Measurements from ENCODE around the gene CYP26B1. TPM values are rescaled to one million over a fixed set of nuclear protein-coding genes. Genes with fewer than 3 reads are reported as not detected.

The CYP26B1 gene
- total RNA-seq, 2 donors from 2014 or later, result not detected

GRCh38 chr2:72142570-72143440 lies 4.9 kb downstream of the CYP26B1 start:
- H3K4me3 Mint-ChIP-seq, result no peak overlapping the region
- no peak overlapping the region for H3K27ac Mint-ChIP-seq
- ATAC-seq (no peak), DNase-seq (ENCODE audit: low spot score) (peak; percentile 51)
- peaks cover 13% of the 10 kb centered on the region in 2 donors for H3K4me1 Mint-ChIP-seq (ENCODE audit: low read depth in 2 of 2)
- peaks cover 20 to 29% of the 10 kb centered on the region in 2 donors for H3K27me3 Mint-ChIP-seq
- no peaks in the 10 kb centered on the region for H3K9me3 Mint-ChIP-seq
- peaks cover 6% of the 10 kb centered on the region for H3K36me3 Mint-ChIP-seq

GRCh38 chr2:72141881-72142451 lies 5.7 kb downstream of the CYP26B1 start:
- no peak overlapping the region for H3K4me3 Mint-ChIP-seq
- H3K27ac Mint-ChIP-seq, result no peak overlapping the region
- DNase-seq (ENCODE audit: low spot score) (peak; percentile 34), ATAC-seq (no peak)
- peaks cover 5% of the 10 kb centered on the region for H3K36me3 Mint-ChIP-seq
- H3K9me3 Mint-ChIP-seq, result no peaks in the 10 kb centered on the region
- H3K4me1 Mint-ChIP-seq (ENCODE audit: low read depth in 2 of 2), result peaks cover 11 to 15% of the 10 kb centered on the region in 2 donors
- peaks cover 19 to 24% of the 10 kb centered on the region in 2 donors for H3K27me3 Mint-ChIP-seq

GRCh38 chr2:72141032-72141645 lies 6.5 kb downstream of the CYP26B1 start:
- no peak for ATAC-seq
- Mint-ChIP-seq H3K36me3 (no peaks in the 10 kb centered on the region), H3K4me3 (no peak overlapping the region), H3K9me3 (no peaks in the 10 kb centered on the region), H3K27me3 (peaks cover 12 to 16% of the 10 kb centered on the region in 2 donors), H3K4me1 (ENCODE audit: low read depth in 2 of 2) (peaks cover 5 to 9% of the 10 kb centered on the region in 2 donors), H3K27ac (no peak overlapping the region)
- DNase-seq (ENCODE audit: low spot score), result peak; percentile 16

- peaks cover 2 to 5% of the 10 kb centered on the region in 2 donors for H3K4me1 Mint-ChIP-seq (ENCODE audit: low read depth in 2 of 2)
- no peak overlapping the region for H3K4me3 Mint-ChIP-seq
- peaks cover 8 to 12% of the 10 kb centered on the region in 2 donors for H3K27me3 Mint-ChIP-seq
- H3K36me3 Mint-ChIP-seq, result no peaks in the 10 kb centered on the region
- DNase-seq (ENCODE audit: low spot score) (peak; percentile 54), ATAC-seq (peak in 1 of 2 donors; percentile 21)
- no peak overlapping the region for H3K27ac Mint-ChIP-seq
- H3K9me3 Mint-ChIP-seq, result no peaks in the 10 kb centered on the region
Observed at GRCh38 chr2:72140621-72140960, 7.1 kb downstream of the CYP26B1 start.

GRCh38 chr2:72139874-72140620 lies 7.6 kb downstream of the CYP26B1 start:
- no peak for ATAC-seq
- H3K4me3 Mint-ChIP-seq, result no peak overlapping the region
- no peaks in the 10 kb centered on the region for H3K9me3 Mint-ChIP-seq
- peaks cover 0 to 4% of the 10 kb centered on the region in 2 donors for H3K4me1 Mint-ChIP-seq (ENCODE audit: low read depth in 2 of 2)
- H3K36me3 Mint-ChIP-seq, result no peaks in the 10 kb centered on the region
- peak; percentile 54 for DNase-seq (ENCODE audit: low spot score)
- H3K27ac Mint-ChIP-seq, result no peak overlapping the region
- H3K27me3 Mint-ChIP-seq, result peaks cover 6 to 8% of the 10 kb centered on the region in 2 donors

- no peak overlapping the region for H3K27ac Mint-ChIP-seq
- peaks cover 0 to 4% of the 10 kb centered on the region in 2 donors for H3K4me1 Mint-ChIP-seq (ENCODE audit: low read depth in 2 of 2)
- H3K9me3 Mint-ChIP-seq, result no peaks in the 10 kb centered on the region
- DNase-seq (ENCODE audit: low spot score), result no peak
- no peak overlapping the region for H3K4me3 Mint-ChIP-seq
- H3K36me3 Mint-ChIP-seq, result no peaks in the 10 kb centered on the region
- ATAC-seq, result no peak
- H3K27me3 Mint-ChIP-seq, result peaks cover 6 to 8% of the 10 kb centered on the region in 2 donors
Observed at GRCh38 chr2:72139471-72139873, 8.2 kb downstream of the CYP26B1 start.

- ATAC-seq (no peak), DNase-seq (ENCODE audit: low spot score) (peak; percentile 40)
- Mint-ChIP-seq H3K27ac (no peak overlapping the region), H3K4me1 (ENCODE audit: low read depth in 2 of 2) (peaks cover 0 to 4% of the 10 kb centered on the region in 2 donors), H3K27me3 (peaks cover 4 to 8% of the 10 kb centered on the region in 2 donors), H3K9me3 (no peaks in the 10 kb centered on the region), H3K4me3 (no peak overlapping the region), H3K36me3 (no peaks in the 10 kb centered on the region)
Observed at GRCh38 chr2:72138921-72139381, 8.7 kb downstream of the CYP26B1 start.

GRCh38 chr2:72138011-72138881 lies 9.4 kb downstream of the CYP26B1 start:
- no peaks in the 10 kb centered on the region for H3K36me3 Mint-ChIP-seq
- no peaks in the 10 kb centered on the region for H3K9me3 Mint-ChIP-seq
- H3K27ac Mint-ChIP-seq, result no peak overlapping the region
- peaks cover 0 to 4% of the 10 kb centered on the region in 2 donors for H3K4me1 Mint-ChIP-seq (ENCODE audit: low read depth in 2 of 2)
- DNase-seq (ENCODE audit: low spot score) (peak; percentile 54), ATAC-seq (no peak)
- H3K27me3 Mint-ChIP-seq, result peaks cover 4 to 8% of the 10 kb centered on the region in 2 donors
- H3K4me3 Mint-ChIP-seq, result no peak overlapping the region

GRCh38 chr2:72137498-72138010 lies 10.1 kb downstream of the CYP26B1 start:
- Mint-ChIP-seq H3K4me1 (ENCODE audit: low read depth in 2 of 2) (peaks cover 0 to 4% of the 10 kb centered on the region in 2 donors), H3K27me3 (peaks cover 4 to 6% of the 10 kb centered on the region in 2 donors), H3K36me3 (no peaks in the 10 kb centered on the region), H3K4me3 (no peak overlapping the region), H3K27ac (no peak overlapping the region), H3K9me3 (no peaks in the 10 kb centered on the region)
- DNase-seq (ENCODE audit: low spot score), result peak; percentile 69
- peak; percentile 54 to 71 for ATAC-seq

GRCh38 chr2:72136933-72137497 lies 10.6 kb downstream of the CYP26B1 start:
- peak; percentile 15 for DNase-seq (ENCODE audit: low spot score)
- Mint-ChIP-seq H3K36me3 (no peaks in the 10 kb centered on the region), H3K4me3 (no peak overlapping the region), H3K27ac (no peak overlapping the region), H3K9me3 (no peaks in the 10 kb centered on the region), H3K4me1 (ENCODE audit: low read depth in 2 of 2) (peaks cover 0 to 4% of the 10 kb centered on the region in 2 donors), H3K27me3 (peaks cover 0 to under 1% of the 10 kb centered on the region in 2 donors)
- ATAC-seq, result no peak

- Mint-ChIP-seq H3K36me3 (no peaks in the 10 kb centered on the region), H3K9me3 (no peaks in the 10 kb centered on the region), H3K27ac (no peak overlapping the region), H3K4me3 (no peak overlapping the region), H3K4me1 (ENCODE audit: low read depth in 2 of 2) (peaks cover 0 to 4% of the 10 kb centered on the region in 2 donors), H3K27me3 (no peaks in the 10 kb centered on the region)
- ATAC-seq, result no peak
- no peak for DNase-seq (ENCODE audit: low spot score)
Observed at GRCh38 chr2:72136331-72136730, 11.3 kb downstream of the CYP26B1 start.

- no peaks in the 10 kb centered on the region for H3K27me3 Mint-ChIP-seq
- H3K4me3 Mint-ChIP-seq, result no peak overlapping the region
- no peaks in the 10 kb centered on the region for H3K36me3 Mint-ChIP-seq
- H3K27ac Mint-ChIP-seq, result no peak overlapping the region
- H3K4me1 Mint-ChIP-seq (ENCODE audit: low read depth in 2 of 2), result peaks cover 0 to 4% of the 10 kb centered on the region in 2 donors
- H3K9me3 Mint-ChIP-seq, result no peaks in the 10 kb centered on the region
- no peak for ATAC-seq
- no peak for DNase-seq (ENCODE audit: low spot score)
Observed at GRCh38 chr2:72135921-72136320, 11.7 kb downstream of the CYP26B1 start.
